ENCODE data around the gene ATP23. TPM values are rescaled to one million over a fixed set of nuclear protein-coding genes. Genes with fewer than 3 reads are reported as not detected.

The ATP23 gene
- total and polyA plus RNA-seq, 2 donors (not counting 3 experiments of a cell fraction or from before 2014, with no cell fraction given) = 5.9 to 9.0 TPM

DNA sequence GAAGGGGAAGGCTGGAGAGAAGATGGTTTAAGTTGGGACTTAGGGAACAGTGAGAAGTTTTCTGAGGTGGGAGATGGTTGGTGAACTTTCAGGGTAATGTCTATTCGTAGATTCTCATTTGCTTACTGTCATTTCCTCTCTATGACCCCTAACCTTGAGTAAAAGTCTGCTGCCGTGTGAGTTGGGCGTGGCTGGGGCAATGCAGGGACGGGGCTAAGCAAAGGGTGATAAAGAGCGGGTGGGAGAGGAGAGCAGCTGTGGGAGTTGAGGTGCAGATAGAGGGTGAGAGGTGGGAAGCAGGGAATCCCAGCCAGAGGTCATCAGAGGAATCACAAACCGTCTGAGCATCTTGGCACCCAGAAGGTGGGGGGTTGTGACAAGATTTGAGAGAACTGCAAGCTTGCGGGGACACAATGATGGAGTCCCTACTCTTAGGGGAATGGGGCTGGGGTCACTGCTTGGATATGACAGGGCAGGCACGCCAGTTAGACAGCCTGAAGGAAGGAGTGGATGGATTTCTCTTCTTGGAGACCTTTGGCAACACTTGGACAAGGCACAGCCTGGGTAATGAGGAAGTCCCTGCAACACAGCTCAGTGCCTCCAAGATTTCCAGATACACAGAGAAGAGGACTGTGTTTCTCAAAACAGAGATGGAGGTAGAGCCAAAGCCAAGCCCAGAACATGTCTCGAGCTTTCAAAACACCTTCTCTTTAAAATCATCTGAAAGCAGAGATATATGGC lies 49.0 kb upstream of the ATP23 start:
- H3K4me3 ChIP-seq (replicated peaks in 1 of 3; ENCODE audit: insufficient read depth in 1 of 3, low read depth in 1 of 3, low read length in 3 of 3) = no peak overlapping the region
- no peaks in the 10 kb centered on the region for H3K79me2 ChIP-seq (ENCODE audit: control insufficient read depth, insufficient read depth, low read length)
- no TSS peak for BruUV-seq (replicated peaks)
- no peaks in the 10 kb centered on the region for H3K36me3 ChIP-seq (ENCODE audit: control insufficient read depth in 2 of 2, extremely low read depth in 1 of 2, insufficient read depth in 2 of 2, low read length in 2 of 2)
- DNase-seq (ENCODE audit: low read depth, low spot score) = no peak
- no peaks in the 10 kb centered on the region for H3K9me1 ChIP-seq (replicated peaks; ENCODE audit: control insufficient read depth, extremely low read depth, insufficient read depth, low read length)
- peaks cover 39% of the 10 kb centered on the region for H3K4me1 ChIP-seq (ENCODE audit: control insufficient read depth, extremely low read depth, insufficient read depth, low read length)
- H3K9ac ChIP-seq (replicated peaks; ENCODE audit: extremely low read depth, insufficient read depth, low read length) = no peak overlapping the region
- TF ChIP-seq, protein P1, sequence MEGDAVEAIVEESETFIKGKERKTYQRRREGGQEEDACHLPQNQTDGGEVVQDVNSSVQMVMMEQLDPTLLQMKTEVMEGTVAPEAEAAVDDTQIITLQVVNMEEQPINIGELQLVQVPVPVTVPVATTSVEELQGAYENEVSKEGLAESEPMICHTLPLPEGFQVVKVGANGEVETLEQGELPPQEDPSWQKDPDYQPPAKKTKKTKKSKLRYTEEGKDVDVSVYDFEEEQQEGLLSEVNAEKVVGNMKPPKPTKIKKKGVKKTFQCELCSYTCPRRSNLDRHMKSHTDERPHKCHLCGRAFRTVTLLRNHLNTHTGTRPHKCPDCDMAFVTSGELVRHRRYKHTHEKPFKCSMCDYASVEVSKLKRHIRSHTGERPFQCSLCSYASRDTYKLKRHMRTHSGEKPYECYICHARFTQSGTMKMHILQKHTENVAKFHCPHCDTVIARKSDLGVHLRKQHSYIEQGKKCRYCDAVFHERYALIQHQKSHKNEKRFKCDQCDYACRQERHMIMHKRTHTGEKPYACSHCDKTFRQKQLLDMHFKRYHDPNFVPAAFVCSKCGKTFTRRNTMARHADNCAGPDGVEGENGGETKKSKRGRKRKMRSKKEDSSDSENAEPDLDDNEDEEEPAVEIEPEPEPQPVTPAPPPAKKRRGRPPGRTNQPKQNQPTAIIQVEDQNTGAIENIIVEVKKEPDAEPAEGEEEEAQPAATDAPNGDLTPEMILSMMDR (IDR thresholded peaks at IDR 0.05; ENCODE audit: extremely low read depth in 1 of 2, insufficient read depth in 1 of 2, low read depth in 1 of 2, low read length in 2 of 2) = no peak
- TF ChIP-seq POLR2AphosphoS5 (IDR thresholded peaks at IDR 0.05; ENCODE audit: insufficient read depth, low read depth, low read length) (no peak), POLR2A (IDR thresholded peaks at IDR 0.05; ENCODE audit: low read depth, low read length) (no peak), MYC (IDR thresholded peaks at IDR 0.05; ENCODE audit: low read depth, low read length) (no peak), GATA2 (IDR thresholded peaks at IDR 0.05; ENCODE audit: insufficient read depth, insufficient read length, low read depth, low read length) (no peak), EZH2 (IDR thresholded peaks at IDR 0.05; ENCODE audit: borderline replicate concordance, low read depth, low read length, severe bottlenecking) (no peak), JUN (IDR thresholded peaks at IDR 0.05; ENCODE audit: borderline replicate concordance, insufficient read depth, insufficient read length, low read depth) (no peak), FOS (IDR thresholded peaks at IDR 0.05; ENCODE audit: borderline replicate concordance, insufficient read depth, low read length) (no peak)
- TF ChIP-seq, protein P2, sequence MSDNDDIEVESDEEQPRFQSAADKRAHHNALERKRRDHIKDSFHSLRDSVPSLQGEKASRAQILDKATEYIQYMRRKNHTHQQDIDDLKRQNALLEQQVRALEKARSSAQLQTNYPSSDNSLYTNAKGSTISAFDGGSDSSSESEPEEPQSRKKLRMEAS (IDR thresholded peaks at IDR 0.05; ENCODE audit: insufficient read depth, insufficient read length) = no peak
- intact Hi-C loops (cut with micrococcal nuclease) (no loop called here), dilution Hi-C loops (cut with MboI; ENCODE audit: extremely low pct_ligation_motif_present, low sequenced_read_pairs) (no loop called here)
- CTCF ChIA-PET = interaction anchor here (1.1 to 7.5 kb wide), 2 partner anchors 16 to 58 kb away, joined by 3 to 139 read pairs; no protein-coding TSS in a partner anchor
- H3K4me2 ChIP-seq (ENCODE audit: insufficient read depth, low read length) = no peak overlapping the region
- no peaks in the 10 kb centered on the region for H3K9me3 ChIP-seq (replicated peaks; ENCODE audit: control insufficient read depth, insufficient read depth, low read length)
- H2AFZ ChIP-seq (ENCODE audit: low read depth, low read length) = no peak overlapping the region
- no peak overlapping the region for H3K27ac ChIP-seq (ENCODE audit: insufficient read depth, low read depth, low read length)
- no peaks in the 10 kb centered on the region for H3K27me3 ChIP-seq (ENCODE audit: control insufficient read depth in 2 of 2, insufficient read depth in 2 of 2, low read length in 2 of 2)
- H4K20me1 ChIP-seq (replicated peaks; ENCODE audit: control insufficient read depth, extremely low read depth, insufficient read depth, low read length) = no peaks in the 10 kb centered on the region
- no peak for FAIRE-seq
- POLR2A ChIA-PET = no interaction called here

All from endothelial cell of umbilical vein (primary cell).